ENCODE results near the gene TBC1D4.
"Not testable (repeated sequence)": the region's sequence is repeated elsewhere in the genome, so short reads cannot be mapped to it uniquely, and the experiment has no call there.

TBC1D4 gene

DNA sequence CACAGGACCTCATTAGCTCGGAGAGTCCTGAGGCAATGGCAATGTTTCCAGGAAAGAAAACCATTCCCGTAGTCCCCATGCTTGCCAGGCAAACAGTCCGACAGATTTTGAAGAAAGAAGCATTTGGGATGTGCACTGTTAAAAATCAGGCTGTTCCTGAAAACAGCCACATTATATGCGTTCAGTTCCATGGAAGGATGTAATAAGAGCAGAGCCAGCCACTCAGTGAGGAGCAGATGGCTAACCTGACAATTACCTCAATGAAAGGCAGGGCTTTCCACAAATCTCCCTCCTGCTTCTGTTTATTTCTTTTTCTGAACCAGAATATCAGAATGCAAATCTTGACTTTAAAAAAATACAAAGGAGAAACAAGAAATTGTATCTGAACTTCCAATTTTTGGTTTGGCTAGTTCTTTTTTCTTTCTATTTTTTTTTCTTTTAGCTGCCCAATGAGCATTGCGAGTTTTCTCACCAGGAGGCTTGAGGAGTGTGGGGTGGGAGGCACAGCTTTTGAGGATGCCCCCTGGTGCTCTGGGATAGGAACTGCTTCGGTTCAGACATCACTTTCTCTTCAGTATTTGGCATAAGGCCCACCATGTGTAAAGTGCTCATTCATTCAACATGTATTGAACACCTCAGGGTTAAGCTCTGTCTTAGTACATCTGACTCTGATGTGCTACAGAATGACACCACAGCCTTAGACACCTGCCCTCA is 124.2 kb downstream of the TBC1D4 start:
- peak; percentile 51 for DNase-seq (ENCODE audit: low read depth)

DNA sequence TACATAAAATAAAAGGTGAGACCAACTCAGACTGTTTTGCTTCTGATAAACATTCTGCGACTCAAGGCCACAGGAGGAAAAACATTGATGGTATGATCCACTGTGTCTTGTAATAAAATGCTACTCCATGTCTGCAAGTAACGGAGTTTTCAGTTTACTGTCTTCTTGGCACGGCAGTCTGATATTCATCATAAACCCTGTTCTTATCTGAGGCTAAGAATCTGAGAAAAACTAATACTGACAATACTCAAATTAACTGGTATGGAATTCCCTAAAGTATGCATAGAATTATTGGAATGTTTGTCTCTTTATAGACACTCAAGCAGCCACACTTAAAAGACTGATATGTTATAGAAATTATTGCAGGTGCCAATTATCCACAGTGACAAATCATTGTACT is 125.5 kb downstream of the TBC1D4 start:
- DNase-seq (ENCODE audit: low read depth), result no peak

DNA sequence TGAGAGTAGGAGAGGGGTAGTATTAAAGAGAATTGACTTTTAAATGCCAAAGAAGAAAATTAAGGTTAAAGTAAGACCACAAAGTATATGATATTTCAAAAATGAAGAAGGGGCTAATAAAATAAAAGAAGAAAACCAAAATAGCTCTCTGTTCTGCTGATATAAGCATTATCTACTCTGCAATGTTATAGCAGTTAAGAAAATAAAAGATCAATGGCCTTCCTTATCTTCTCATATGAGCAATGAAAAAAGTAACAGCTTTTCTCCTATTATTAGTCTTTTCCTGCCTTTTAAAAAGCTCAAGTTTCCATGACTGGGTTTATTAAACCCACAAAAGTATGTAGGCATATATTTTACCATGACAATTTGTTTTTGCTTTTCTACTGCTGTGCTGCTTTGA is 126.4 kb downstream of the TBC1D4 start:
- no peak for DNase-seq (ENCODE audit: low read depth)

DNA sequence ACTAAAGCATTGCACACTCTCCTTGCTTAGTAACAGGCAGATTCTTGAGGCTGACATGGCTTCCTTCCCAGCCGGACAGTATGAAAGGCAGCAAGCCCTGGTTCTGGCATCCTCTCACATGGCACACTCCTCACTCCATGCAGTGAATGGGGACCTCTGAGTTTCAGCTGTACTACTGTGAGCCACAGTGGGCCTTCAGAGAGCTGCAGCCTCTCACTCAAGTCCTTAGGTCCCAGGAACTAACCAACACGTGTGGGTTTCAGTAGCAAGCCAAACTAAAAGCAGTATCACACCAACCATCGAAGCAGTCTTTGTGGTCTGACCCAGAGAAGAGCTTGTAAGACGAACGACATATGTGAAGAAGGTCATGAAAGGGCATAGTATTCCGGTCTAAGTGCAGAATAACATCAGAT is 128.2 kb downstream of the TBC1D4 start:
- no peak for DNase-seq (ENCODE audit: low read depth)

DNA sequence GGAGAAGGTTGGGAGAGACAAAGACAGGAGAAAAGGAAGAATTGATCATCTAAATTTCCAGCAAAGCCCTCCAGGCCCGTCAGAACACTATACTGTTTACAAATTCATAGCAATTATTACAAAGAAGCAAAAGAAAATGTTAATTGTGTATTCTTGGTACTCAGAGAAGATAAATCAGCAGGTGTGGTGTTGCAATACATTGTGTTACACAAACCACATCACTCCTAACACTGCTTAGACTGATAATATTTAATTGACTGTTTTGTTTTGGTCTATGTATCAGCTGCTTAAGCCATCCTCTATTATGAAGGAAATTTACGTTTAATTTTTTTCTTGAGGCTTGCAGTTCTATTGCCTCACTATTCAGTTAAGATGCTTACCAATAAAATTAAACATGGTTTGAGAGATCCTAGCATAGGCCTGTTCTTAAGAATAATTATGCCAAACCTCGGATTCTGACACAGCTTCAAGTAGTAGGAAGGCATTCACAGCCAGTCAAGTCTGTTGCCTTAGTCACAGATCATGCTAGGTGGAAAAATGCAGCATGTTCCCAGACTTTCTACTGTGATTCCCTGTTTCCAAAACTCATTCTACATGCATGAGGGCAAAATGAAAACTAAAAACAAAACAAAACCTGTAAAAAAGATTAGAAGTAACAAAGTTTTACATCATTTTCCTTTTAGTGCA is 129.2 kb downstream of the TBC1D4 start:
- DNase-seq (ENCODE audit: low read depth), result no peak

DNA sequence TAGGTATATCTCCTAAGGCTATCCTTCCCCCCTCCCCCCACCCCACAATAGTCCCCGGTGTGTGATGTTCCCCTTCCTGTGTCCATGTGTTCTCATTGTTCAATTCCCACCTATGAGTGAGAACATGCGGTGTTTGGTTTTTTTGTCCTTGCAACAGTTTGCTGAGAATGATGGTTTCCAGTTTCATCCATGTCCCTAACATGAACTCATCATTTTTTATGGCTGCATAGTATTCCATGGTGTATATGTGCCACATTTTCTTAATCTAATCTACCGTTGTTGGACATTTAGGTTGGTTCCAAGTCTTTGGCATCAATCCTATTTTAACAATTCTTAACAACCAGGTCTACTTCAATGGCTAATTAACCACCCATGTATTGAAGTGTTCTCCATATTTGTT is 130.4 kb downstream of the TBC1D4 start:
- not testable (repeated sequence) for DNase-seq (ENCODE audit: low read depth)

DNA sequence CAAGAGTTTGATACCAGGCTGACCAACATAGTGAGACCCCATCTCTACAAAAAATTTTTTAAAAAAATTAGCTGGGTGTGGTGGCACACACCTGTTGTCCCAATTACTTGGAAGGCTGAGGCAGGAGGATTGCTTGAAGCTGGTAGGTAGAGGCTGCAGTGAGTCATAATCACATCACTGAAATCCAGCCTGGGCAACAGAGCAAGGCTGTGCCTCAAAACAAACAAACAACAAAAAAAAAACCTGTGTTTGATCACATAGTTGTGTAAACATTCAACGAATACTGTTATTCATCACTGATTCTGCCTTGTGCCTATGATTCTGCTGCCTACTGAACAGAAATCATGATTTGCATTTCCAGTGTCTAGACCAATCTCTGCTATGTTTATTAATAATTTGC is 134.0 kb downstream of the TBC1D4 start:
- DNase-seq (ENCODE audit: low read depth), result no peak

DNA sequence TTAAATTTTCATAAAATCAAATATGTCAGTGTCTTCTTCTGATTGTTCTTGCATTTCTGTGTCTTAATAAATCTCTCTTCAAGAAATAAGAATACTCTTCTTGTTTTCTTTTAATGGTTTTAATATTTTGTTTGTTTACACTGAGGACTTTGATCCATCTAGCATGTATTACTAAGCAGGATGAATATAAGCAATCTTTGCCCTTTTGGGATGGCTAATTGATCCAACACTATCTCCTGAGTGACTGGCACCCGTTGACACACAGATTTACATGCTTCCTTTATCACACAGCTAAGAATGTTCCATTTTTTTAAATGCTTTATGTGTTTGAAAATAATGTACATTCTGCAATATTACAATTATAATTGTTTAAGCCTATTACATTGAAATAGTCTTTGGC is 134.5 kb downstream of the TBC1D4 start:
- no peak for DNase-seq (ENCODE audit: low read depth)

DNA sequence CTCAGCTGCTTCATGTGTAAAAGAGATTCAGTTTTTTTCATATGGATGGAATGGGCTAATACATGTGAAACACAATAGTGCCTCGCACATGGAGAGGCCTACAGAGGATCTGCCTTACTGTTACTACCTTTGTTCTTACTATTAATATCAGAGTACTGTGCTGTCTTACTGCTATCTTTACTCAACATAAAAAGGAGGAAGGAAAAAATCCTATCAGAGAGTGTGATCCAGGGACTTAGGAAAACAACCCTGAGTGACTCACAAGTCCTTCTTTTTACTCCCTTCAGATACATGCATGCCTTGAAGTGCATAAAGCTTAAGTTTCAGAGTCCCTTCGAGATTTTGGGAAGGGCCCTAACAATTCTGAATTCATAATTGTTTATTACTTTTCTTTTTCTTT is 136.8 kb downstream of the TBC1D4 start:
- DNase-seq (ENCODE audit: low read depth), result no peak

DNA sequence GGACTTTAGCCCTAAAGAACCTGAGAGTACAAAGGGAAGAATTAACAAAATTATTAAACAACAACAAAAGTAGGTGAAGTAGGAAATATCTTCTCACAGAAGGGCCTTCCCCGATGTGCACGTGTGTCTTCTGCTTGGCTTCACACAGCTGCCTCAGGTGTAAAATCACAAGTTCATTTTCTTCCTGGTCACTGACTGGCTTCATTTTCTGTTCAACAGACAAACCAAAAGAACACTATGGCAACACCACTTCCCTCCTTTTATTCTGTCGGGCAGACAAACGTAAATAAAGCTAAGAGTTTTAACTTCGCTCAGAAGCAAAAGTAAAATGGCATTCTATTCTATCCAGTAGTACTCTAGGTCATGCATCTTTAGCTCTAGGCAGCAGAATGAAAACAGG is 140.9 kb downstream of the TBC1D4 start:
- DNase-seq (ENCODE audit: low read depth), result no peak

DNA sequence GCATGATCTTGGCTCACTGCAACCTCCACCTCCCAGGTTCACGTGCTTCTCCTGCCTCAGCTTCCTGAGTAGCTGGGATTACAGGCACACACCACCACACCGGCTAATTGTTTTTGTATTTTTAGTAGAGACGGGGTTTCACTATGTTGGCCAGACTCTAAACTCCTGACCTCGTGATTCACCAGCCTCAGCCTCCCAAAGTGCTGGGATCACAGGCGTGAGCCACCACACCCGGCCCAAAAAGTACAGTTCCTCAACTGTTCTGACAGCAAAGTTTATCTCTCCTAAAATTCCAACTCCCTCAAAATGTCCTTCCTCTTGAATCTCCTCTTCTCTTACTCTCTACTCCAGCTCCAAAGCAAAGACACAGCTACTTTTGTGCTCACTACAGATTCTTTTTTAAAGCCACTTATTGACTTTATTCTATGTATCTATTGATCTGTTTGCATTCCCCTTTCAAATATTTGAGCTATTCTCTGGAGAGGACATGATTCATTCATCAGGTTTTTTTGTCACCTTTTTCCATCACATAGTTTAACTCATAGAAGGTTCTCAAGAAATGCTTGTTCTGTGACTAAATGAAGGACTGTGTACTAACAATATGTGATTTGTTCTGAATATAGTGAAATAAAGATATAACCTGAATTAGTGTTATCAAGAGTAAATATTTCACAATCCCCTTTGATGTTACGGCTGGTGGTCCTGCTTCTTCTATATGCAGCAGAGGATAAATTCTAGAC is 142.2 kb downstream of the TBC1D4 start:
- no peak for DNase-seq (ENCODE audit: low read depth)

DNA sequence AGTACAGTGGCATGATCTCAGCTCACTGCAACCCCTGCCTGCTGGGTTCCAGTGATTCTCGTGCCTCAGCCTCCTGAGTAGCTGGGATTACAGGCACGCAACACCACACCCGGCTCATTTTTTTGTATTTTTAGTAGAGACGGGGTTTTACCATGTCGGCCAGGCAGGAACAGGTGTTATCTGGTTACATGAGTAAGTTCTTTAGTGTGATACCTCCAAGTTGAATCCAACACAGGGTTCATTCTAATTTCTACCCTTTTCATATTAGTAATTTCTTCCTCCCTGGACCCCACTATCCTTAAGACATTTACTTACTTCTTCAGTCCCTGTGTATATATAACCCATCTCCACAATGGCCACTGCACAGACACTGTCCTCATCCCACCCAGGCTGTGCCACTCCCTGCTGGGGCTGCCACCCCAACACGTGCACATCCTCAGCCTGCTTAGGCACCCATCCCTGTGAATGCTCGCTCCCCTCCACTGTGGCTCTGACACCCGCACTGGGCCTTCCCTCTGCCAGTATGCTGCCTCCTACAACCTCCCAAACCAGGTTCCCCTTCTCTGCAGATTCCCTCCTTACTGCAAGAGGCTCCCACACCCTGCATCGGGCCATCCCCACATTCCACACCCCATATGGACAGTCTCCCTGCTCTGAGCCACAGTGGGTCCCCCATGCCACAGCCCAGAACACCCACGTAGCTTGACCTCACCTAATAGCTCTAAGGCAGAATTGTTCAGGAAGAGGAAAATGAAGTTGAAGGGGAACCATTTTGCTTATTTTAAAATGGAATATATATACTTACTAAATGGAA is 147.1 kb downstream of the TBC1D4 start:
- no peak for DNase-seq (ENCODE audit: low read depth)

DNA sequence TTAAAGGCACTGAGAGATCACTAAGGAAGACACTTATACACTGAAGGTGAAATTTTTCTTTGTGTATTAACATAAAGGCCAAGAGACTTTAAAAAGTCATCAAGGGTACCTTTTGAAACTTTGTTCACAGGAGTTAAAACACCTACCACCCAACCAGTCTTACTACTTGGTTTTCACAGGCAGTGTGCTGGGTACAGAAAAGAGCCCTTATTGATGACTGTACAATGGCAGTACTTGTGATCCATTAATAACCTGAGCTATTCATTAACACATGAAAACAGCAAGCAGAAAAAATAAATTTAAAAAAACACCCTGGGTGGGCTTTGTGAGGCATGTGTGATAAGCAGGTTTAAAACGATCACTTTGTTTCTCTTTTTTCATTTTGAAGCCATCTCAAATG is 148.9 kb downstream of the TBC1D4 start:
- no peak for DNase-seq (ENCODE audit: low read depth)

DNA sequence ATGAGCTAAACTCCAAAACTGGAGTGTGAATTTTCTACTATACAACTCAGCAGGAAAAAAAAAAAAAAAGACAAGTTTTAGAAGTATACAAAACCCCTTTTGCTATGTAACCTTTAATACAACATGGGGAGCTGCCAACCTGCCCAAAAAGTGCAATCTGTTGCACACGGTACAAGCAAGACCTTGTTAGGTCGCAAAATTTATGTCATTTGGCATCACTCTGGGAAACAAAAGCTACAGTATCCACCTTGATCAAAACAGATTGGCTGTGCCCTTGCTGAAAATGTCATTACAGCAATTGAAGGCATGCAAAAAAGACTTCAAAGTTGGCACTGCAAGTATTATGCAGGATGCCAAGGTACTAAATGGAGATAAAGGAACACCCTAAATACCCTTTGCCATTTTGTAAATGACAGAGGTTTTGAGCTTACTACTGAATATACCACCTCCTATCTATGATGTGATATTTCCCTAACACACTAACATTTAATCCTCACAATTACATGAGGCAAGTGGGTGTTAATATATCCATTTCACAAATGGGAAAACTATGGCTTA is 150.1 kb downstream of the TBC1D4 start:
- DNase-seq (ENCODE audit: low read depth), result no peak

DNA sequence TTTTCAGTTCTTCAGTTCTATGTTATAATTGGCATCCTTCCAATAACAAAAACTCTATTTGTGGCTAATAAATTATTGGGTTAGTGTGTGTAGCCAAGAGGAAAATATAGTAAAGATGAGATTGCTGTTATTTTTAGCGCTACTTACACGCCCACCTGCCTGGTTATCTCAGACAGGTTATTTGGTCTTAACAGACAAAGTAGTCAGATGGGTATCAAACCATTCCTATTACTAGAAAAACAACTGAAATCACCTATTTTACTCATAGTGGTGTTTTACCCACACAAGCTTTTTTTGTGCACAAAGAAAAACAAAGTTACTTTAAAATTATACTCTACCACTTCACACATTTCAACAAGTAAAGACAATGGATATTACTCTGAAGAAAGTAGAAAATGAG is 151.2 kb downstream of the TBC1D4 start:
- DNase-seq (ENCODE audit: low read depth), result no peak

DNA sequence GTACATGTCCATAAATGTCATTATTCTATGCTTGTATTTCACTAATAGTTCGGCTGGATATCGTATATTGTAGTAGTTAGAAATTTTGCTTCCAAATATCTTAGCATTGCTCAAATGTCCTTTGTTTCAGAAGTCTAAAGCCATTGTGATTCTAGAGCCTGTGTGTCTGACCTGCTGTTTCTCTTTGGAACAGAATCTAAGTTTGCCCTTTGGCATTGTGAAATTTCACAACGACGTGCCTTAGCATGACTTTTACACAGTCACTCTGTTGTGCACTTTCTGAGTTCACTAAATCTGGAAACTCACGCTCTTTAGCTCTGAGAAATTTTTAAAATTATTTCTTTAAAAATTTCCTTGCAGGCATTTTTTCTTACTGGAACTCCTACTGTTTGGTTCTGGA is 152.2 kb downstream of the TBC1D4 start:
- no peak for DNase-seq (ENCODE audit: low read depth)

DNA sequence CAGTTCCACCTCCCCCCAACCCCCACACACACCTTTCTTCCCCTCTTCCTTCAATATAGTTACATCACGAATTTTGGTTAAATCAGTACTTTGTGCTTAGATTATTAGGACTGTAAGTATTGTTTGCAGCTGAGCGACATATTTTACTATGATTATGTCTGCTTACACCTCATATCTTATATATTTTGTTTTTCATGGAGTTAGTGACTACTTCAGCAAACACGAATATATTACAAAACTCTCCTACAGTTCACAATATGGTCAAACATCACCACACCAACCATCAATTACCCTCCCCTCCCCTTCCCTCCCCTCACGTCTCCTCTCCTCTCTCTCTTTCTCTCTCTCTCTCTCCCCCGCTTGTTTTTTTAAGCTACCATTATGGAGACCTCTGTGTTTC is 152.9 kb downstream of the TBC1D4 start:
- DNase-seq (ENCODE audit: low read depth), result no peak

DNA sequence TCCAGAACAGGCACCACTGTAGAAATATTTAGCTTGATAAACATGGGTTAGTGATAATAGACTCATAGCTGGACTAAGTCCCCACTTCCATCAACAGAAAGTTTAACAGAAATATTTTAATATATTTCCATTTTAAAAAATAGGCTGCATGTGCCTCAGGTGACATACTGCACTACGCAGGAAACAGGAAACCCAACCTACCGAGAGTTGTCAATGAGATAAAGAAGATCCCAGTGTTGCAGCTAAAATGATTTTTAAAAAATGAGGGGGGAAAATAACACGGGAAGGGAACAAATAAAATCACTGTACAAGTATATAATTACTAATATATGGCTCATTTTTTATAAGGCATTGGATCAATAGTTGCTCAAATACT is 154.8 kb downstream of the TBC1D4 start:
- DNase-seq (ENCODE audit: low read depth), result no peak

DNA sequence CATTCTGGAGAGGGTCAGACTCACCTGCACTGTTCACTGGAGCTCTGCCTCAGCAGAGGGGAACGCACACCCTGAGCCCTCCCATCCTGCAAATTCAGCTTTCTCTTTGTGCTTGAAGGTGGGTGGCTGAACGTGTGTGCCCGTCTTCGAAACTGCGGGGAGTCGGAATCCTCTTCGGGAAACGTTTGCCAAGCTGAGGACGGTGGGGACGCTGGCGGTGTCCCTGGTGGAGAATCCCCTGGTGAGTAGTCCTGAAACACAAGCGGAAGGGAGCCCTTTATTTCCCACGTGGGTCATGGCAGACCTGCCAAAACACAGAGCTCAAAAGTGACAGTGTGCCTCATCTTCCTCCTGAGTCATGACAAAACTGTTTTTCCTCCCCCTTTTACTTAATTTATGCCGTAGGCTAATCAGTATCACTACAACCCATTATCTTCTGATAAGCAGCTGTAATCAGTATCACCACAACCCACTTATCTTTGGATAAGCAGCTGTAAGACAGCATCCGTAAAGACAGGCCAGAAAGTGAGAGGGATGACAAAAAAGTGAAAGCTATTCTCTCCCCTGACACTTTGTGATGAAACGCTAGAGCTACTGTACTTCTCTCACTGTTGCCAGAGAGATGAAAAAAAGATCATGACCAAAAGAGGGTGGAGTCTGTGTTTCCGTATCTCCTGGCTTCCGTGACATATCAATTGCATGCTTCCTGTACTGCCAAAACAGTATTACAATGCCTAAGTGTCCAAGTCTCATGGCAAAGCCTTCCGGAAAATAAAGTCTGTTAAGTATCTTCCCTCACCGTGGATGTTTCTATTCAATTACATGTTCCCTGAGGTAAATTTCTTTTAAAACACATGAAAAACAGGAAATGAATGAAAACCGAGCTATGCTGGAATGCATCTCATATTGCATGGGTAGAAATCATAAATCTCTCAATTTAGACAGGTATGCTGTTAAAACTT is 155.5 kb downstream of the TBC1D4 start:
- peak; percentile 33 for DNase-seq (ENCODE audit: low read depth)

DNA sequence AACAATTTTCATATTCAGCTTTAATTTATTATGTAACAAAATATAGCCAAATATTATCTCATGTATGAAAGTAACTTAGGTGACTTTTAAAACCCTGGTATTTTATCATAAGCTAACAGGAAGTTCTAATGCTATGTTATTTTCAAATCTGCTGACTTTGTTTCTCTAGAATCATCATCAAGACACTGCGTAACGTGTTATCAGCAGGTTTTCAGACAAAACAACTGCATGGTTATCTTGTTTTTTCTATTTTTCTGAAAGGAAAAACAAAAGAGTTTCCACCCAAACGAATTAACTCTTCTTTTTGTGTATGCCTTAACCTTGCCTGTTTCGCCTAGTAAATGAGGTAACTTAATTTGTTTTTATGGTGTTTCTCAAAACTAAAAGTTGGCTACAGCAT is 156.3 kb downstream of the TBC1D4 start:
- no peak for DNase-seq (ENCODE audit: low read depth)

DNA sequence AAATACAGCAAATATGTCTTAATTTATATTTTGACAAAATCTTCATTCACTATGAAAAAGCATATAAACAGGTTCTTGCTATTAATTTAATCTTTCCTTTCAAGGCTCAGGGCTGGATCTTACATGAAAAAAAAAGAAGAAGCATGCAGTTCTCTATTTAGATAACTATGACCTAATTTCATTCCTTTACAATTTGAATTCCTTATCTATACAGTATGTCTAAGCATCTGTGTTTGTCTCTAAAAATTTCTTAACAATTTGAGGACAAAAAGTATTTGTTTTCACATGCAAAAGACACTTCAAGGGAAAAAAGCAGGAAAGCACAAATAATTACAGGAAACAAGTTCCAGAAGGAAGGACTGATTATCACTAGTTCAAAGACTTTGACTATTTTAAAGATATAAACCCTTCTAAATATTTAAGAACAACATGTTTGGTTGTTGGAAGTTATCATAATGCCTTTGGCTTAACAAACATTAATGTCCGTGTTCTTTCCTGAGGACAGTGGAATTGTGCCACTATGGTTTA is 157.5 kb downstream of the TBC1D4 start:
- DNase-seq (ENCODE audit: low read depth), result no peak
